ENCODE data around the gene TEX11.

GRCh38 chrX:70552130-70552704 is 356.3 kb downstream of the TEX11 start:
- TF ChIP-seq CTCF (IDR thresholded peaks at IDR 0.05) (no peak), POLR2AphosphoS5 (IDR thresholded peaks at IDR 0.05) (no peak), POLR2A (IDR thresholded peaks at IDR 0.05) (no peak), EP300 (IDR thresholded peaks at IDR 0.05) (no peak)
